Measurements from ENCODE around the gene GTF2I. TPM values are rescaled to one million over a fixed set of nuclear protein-coding genes. Genes with fewer than 3 reads are reported as not detected.

GTF2I gene
- total RNA-seq, 1 experiment from 2014 or later, result 357 TPM

DNA sequence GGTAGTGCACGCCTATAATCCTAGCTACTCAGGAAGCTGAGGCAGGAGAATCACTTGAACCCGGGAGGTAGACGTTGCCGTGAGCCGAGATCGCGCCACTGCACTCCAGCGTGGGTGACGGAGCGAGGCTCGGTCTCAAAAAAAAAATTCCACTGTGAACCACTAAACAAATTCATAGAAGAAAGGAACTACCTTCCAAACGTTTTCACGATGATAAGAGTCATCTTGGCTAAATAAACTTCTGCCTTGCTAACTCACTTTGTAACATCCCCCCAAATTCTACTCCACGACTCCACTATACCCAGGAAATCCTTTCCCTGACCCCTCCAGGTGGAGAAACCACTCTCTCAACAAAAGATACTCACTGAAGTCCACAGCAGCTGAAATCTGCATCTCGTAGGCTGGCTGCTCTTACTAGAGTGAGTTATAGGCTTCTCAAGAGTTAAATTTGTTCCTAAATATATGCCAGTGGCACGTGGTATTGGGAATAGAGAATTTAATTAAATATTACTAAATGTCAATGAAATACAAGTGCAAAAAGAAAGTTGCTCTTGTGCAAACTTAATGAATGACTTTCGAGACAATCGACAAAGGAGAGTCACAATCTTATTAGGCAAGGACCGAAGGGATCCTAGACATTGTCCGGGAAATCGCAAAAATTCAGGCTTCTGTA, 1.6 kb upstream of the GTF2I start:
- Histone ChIP-seq H2BK120ac (ENCODE audit: low read depth, low read length, poor library complexity, severe bottlenecking) (no peak overlapping the region), H4K20me1 (ENCODE audit: control insufficient read depth, insufficient read depth, insufficient read length) (no peaks in the 10 kb centered on the region), H4K5ac (ENCODE audit: insufficient read length, low read depth, low read length) (peak overlapping the region; percentile 21), H3K56ac (ENCODE audit: insufficient read length, low read depth, low read length) (no peak overlapping the region), H3K18ac (ENCODE audit: insufficient read length, low read depth, low read length) (peak overlapping the region; percentile 11), H3K27ac (ENCODE audit: insufficient read length, low read depth, low read length) (peak overlapping the region; percentile 95), H3K14ac (ENCODE audit: insufficient read depth, low read length) (no peak overlapping the region), H3K23ac (ENCODE audit: insufficient read length, low read depth, low read length) (no peak overlapping the region), H3T11ph (ENCODE audit: low read length) (peak overlapping the region; percentile 10), H2AFZ (ENCODE audit: low read length) (no peak overlapping the region), H4K8ac (replicated peaks; ENCODE audit: insufficient read length, low read depth, low read length) (no peak overlapping the region), H2AK5ac (ENCODE audit: insufficient read length, low read length) (no peak overlapping the region), H4K91ac (ENCODE audit: insufficient read length, low read depth, low read length) (no peak overlapping the region), H3K4me2 (ENCODE audit: insufficient read depth, insufficient read length, low read length) (peak overlapping the region; percentile 87), H2BK15ac (ENCODE audit: low read depth, low read length) (no peak overlapping the region), H3K79me1 (ENCODE audit: insufficient read depth, low read depth, low read length, poor library complexity, severe bottlenecking) (no peaks in the 10 kb centered on the region), H3K27me3 (ENCODE audit: insufficient read depth, low read length) (no peaks in the 10 kb centered on the region), H3K23me2 (ENCODE audit: insufficient read length, low read depth, low read length, poor library complexity, severe bottlenecking) (peaks cover 12% of the 10 kb centered on the region), H3K4me1 (ENCODE audit: insufficient read depth, low read length) (peaks cover 4% of the 10 kb centered on the region; the same call in 1 of the 2 replicates), H3K9me3 (ENCODE audit: control insufficient read depth, low read depth, low read length) (no peaks in the 10 kb centered on the region), H3K9ac (ENCODE audit: extremely low read depth, insufficient read length, low read length) (peak overlapping the region; percentile 45), H2BK12ac (ENCODE audit: insufficient read length, low read depth, low read length) (no peak overlapping the region), H2BK5ac (ENCODE audit: insufficient read length, low read length) (no peak overlapping the region), H3K4ac (ENCODE audit: low read depth, low read length) (no peak overlapping the region), H2BK20ac (ENCODE audit: low read depth, low read length, poor library complexity, severe bottlenecking) (no peak overlapping the region), H3K79me2 (ENCODE audit: insufficient read depth, low read length) (peaks cover 4% of the 10 kb centered on the region; the same call in 1 of the 2 replicates)
- peaks cover 37 to 51% of the 10 kb centered on the region in 2 experiments for H3K4me1 Mint-ChIP-seq
- no peaks in the 10 kb centered on the region; a peak in 1 of 5 replicates for H3K9me3 Mint-ChIP-seq
- H3K4me3 Mint-ChIP-seq, result peak overlapping the region; percentile 79 to 94
- H3K36me3 Mint-ChIP-seq (ENCODE audit: insufficient read depth in 1 of 3, low read depth in 3 of 3), result peaks cover 4 to 20% (median 11%) of the 10 kb centered on the region in 3 experiments
- no peak for DNase-seq
- WGBS (ENCODE audit: extremely low coverage, insufficient read length, low lambda C conversion rate), result no CpG with 5 or more reads among the region's 21 CpGs
- TF ChIP-seq, protein P1, sequence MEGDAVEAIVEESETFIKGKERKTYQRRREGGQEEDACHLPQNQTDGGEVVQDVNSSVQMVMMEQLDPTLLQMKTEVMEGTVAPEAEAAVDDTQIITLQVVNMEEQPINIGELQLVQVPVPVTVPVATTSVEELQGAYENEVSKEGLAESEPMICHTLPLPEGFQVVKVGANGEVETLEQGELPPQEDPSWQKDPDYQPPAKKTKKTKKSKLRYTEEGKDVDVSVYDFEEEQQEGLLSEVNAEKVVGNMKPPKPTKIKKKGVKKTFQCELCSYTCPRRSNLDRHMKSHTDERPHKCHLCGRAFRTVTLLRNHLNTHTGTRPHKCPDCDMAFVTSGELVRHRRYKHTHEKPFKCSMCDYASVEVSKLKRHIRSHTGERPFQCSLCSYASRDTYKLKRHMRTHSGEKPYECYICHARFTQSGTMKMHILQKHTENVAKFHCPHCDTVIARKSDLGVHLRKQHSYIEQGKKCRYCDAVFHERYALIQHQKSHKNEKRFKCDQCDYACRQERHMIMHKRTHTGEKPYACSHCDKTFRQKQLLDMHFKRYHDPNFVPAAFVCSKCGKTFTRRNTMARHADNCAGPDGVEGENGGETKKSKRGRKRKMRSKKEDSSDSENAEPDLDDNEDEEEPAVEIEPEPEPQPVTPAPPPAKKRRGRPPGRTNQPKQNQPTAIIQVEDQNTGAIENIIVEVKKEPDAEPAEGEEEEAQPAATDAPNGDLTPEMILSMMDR (conservative IDR thresholded peaks at IDR 0.05), result no peak
- H3K27me3 Mint-ChIP-seq (ENCODE audit: low read depth), result no peaks in the 10 kb centered on the region
- peak overlapping the region; percentile 94 to 100 (median 99) for H3K27ac Mint-ChIP-seq

Data from H9 (cell line).